HEK293 (cell line): Measurements from ENCODE around the gene HOXC5.

Experiments
- CTCF ChIA-PET: fragments of 350-600 bp; formaldehyde crosslinking; extraction: SDS; loops from one replicate; lab custom pipeline; 2021; ENCODE audit warnings: antibody characterized with exemption; lab: Yijun Ruan, JAX
- POLR2A ChIA-PET: fragments of 300-600 bp; formaldehyde crosslinking; extraction: SDS; loops from one replicate; lab custom pipeline; 2020; ENCODE audit warnings: antibody characterized with exemption, inconsistent platforms; lab: Yijun Ruan, JAX
- H3K27ac ChIP-seq: fragments of 200-500 bp; sonication (Bioruptor generic); 2 replicates; pipeline ENCODE4 v1.5.1; 2014; ENCODE audit warnings: low read depth, low read length, control low read depth, inconsistent platforms; ENCODE audit errors: extremely low read depth
- H3K36me3 ChIP-seq, 2 experiments: fragments of 200-500 bp in 1 of 2; sonication (Bioruptor generic) in 1 of 2; 1 replicate in 1 of 2; 2 replicates in 1 of 2; pipeline ENCODE4 v1.5.1; 2014 to 2017; ENCODE audit warnings: inconsistent platforms in 2 of 2, low read length in 2 of 2; ENCODE audit not compliant: control insufficient read depth in 2 of 2, insufficient read depth in 1 of 2
- H3K4me1 ChIP-seq: fragments of 200-500 bp; sonication (Bioruptor generic); 2 replicates; pipeline ENCODE4 v1.5.1; 2014; ENCODE audit warnings: mild to moderate bottlenecking, low read length, inconsistent platforms; ENCODE audit not compliant: control insufficient read depth, insufficient read depth
- H3K4me3 ChIP-seq: 2 replicates; pipeline ENCODE4 v1.5.1; 2011; ENCODE audit warnings: low read depth, mild to moderate bottlenecking, control low read depth, low read length, moderate library complexity
- H3K9me3 ChIP-seq: fragments of 200-500 bp; sonication (Bioruptor generic); 2 replicates; pipeline ENCODE4 v1.5.1; 2014; ENCODE audit warnings: low read depth, low read length, inconsistent platforms; ENCODE audit not compliant: control insufficient read depth, insufficient read depth
- BCL11B ChIP-seq: fragments of 450-650 bp; formaldehyde crosslinking; IDR thresholded peaks from 2 replicates; pipeline ENCODE4 v1.5.1; 2016; ENCODE audit warnings: low read depth, missing biosample characterization, missing genetic modification characterization
- CTCF ChIP-seq: fragments of 450-650 bp; formaldehyde crosslinking; IDR thresholded peaks from 2 replicates; pipeline ENCODE4 v1.5.1; 2016; ENCODE audit warnings: missing biosample characterization, missing genetic modification characterization
- GLI2 ChIP-seq: fragments of 450-650 bp; formaldehyde crosslinking; IDR thresholded peaks from 2 replicates; pipeline ENCODE4; 2017; ENCODE audit warnings: missing biosample characterization, missing genetic modification characterization, low read depth, borderline replicate concordance
- HOXC10 ChIP-seq: sonication (generic); formaldehyde crosslinking; IDR thresholded peaks from 2 replicates; pipeline ENCODE4 v1.8.1; 2023; ENCODE audit warnings: mild to moderate bottlenecking, missing genetic modification reagents
- KLF17 ChIP-seq: fragments of 450-650 bp; formaldehyde crosslinking; IDR thresholded peaks from 2 replicates; pipeline ENCODE4 v1.5.1; 2016; ENCODE audit warnings: missing biosample characterization, missing genetic modification characterization
- MZF1 ChIP-seq: fragments of 450-650 bp; formaldehyde crosslinking; IDR thresholded peaks from 2 replicates; pipeline ENCODE4 v1.5.1; 2017; ENCODE audit warnings: missing biosample characterization, missing genetic modification characterization, borderline replicate concordance
- RBAK ChIP-seq: fragments of 450-650 bp; formaldehyde crosslinking; IDR thresholded peaks from 2 replicates; pipeline ENCODE4 v1.5.1; 2016; ENCODE audit warnings: missing biosample characterization, missing genetic modification characterization
- REST ChIP-seq: fragments of 450-650 bp; formaldehyde crosslinking; IDR thresholded peaks from 2 replicates; pipeline ENCODE4 v1.5.1; 2016; ENCODE audit warnings: missing biosample characterization, missing genetic modification characterization
- SP2 ChIP-seq: fragments of 450-650 bp; formaldehyde crosslinking; IDR thresholded peaks from 2 replicates; pipeline ENCODE4 v1.5.1; 2016; ENCODE audit warnings: missing biosample characterization, missing genetic modification characterization
- TRIM28 ChIP-seq: IDR thresholded peaks from 2 replicates; pipeline ENCODE4 v1.6.1; 2011; ENCODE audit warnings: low read length, control low read depth, borderline replicate concordance
- TSHZ1 ChIP-seq: fragments of 450-650 bp; formaldehyde crosslinking; IDR thresholded peaks from 2 replicates; pipeline ENCODE4 v1.5.1; 2016; ENCODE audit warnings: missing biosample characterization, missing genetic modification characterization, borderline replicate concordance
- ZBTB10 ChIP-seq: fragments of 450-650 bp; formaldehyde crosslinking; IDR thresholded peaks from 2 replicates; pipeline ENCODE4 v1.5.1; 2016; ENCODE audit warnings: missing biosample characterization, missing genetic modification characterization
- ZBTB17 ChIP-seq: fragments of 450-650 bp; formaldehyde crosslinking; IDR thresholded peaks from 2 replicates; pipeline ENCODE4 v1.5.1; 2016; ENCODE audit warnings: missing biosample characterization, missing genetic modification characterization
- ZBTB44 ChIP-seq: fragments of 450-650 bp; IDR thresholded peaks from 2 replicates; pipeline ENCODE4 v1.5.1; 2018; ENCODE audit warnings: missing biosample characterization, mild to moderate bottlenecking, missing genetic modification characterization
- ZBTB7A ChIP-seq: fragments of 450-650 bp; formaldehyde crosslinking; IDR thresholded peaks from 2 replicates; pipeline ENCODE4 v1.5.1; 2016; ENCODE audit warnings: low read depth, missing biosample characterization, missing genetic modification characterization
- ZNF214 ChIP-seq: fragments of 450-650 bp; formaldehyde crosslinking; IDR thresholded peaks from 2 replicates; pipeline ENCODE4 v1.5.1; 2017; ENCODE audit warnings: missing biosample characterization, mild to moderate bottlenecking, missing genetic modification characterization, borderline replicate concordance
- ZNF311 ChIP-seq: fragments of 450-650 bp; formaldehyde crosslinking; IDR thresholded peaks from 2 replicates; pipeline ENCODE4 v1.5.1; 2017; ENCODE audit warnings: missing biosample characterization, missing genetic modification characterization, borderline replicate concordance
- ZNF366 ChIP-seq: fragments of 450-650 bp; formaldehyde crosslinking; conservative IDR thresholded peaks from 2 replicates; pipeline ENCODE4 v1.5.1; 2016; ENCODE audit warnings: missing biosample characterization, missing genetic modification characterization
- ZNF473 ChIP-seq: fragments of 450-650 bp; formaldehyde crosslinking; IDR thresholded peaks from 2 replicates; pipeline ENCODE4 v1.5.1; 2017; ENCODE audit warnings: missing biosample characterization, missing genetic modification characterization
- ZNF549 ChIP-seq: fragments of 450-650 bp; IDR thresholded peaks from 2 replicates; pipeline ENCODE4 v1.5.1; 2018; ENCODE audit warnings: missing biosample characterization, missing genetic modification characterization, mild to moderate bottlenecking, inconsistent platforms, moderate library complexity
- ZNF600 ChIP-seq: fragments of 450-650 bp; formaldehyde crosslinking; IDR thresholded peaks from 2 replicates; pipeline ENCODE4 v1.5.1; 2016; ENCODE audit warnings: missing biosample characterization, missing genetic modification characterization
- ZNF677 ChIP-seq: fragments of 450-650 bp; IDR thresholded peaks from 2 replicates; pipeline ENCODE4 v1.5.0; 2018; ENCODE audit warnings: missing biosample characterization, mild to moderate bottlenecking, missing genetic modification characterization, moderate library complexity
- ZNF777 ChIP-seq: fragments of 450-650 bp; formaldehyde crosslinking; IDR thresholded peaks from 2 replicates; pipeline ENCODE4 v1.5.1; 2017; ENCODE audit warnings: missing biosample characterization, missing genetic modification characterization, borderline replicate concordance
- ZNF843 ChIP-seq: fragments of 450-650 bp; formaldehyde crosslinking; IDR thresholded peaks from 2 replicates; pipeline ENCODE4 v1.5.1; 2016; ENCODE audit warnings: missing biosample characterization, missing genetic modification characterization

Gene HOXC5

GRCh38 chr12:54003625-54004024 lies 29.2 kb upstream of the HOXC5 start:
- Histone ChIP-seq H3K36me3 (peaks cover 8 to 15% of the 10 kb centered on the region in 2 experiments; a peak in 2 of 3 replicates), H3K9me3 (no peaks in the 10 kb centered on the region), H3K27ac (no peak overlapping the region), H3K4me1 (peaks cover 36% of the 10 kb centered on the region), H3K4me3 (no peak overlapping the region)
- CTCF ChIA-PET = interaction anchor here (0.6 to 7.9 kb wide), 8 partner anchors 14 to 302 kb away, joined by 3 to 111 read pairs (median 29); partner anchors contain the start of gene HOXC10
- POLR2A ChIA-PET = interaction anchor here (0.8 kb wide), 1 partner anchor 14 kb away, joined by 3 read pairs; no protein-coding TSS in a partner anchor
- peak; percentile 54; the same call in 1 of the 2 replicates for TF ChIP-seq ZBTB17
- TF ChIP-seq ZBTB10 = no peak
- no peak for TF ChIP-seq ZNF777 (tag by site-specific recombination)
- TF ChIP-seq CTCF = no peak
- TF ChIP-seq ZNF311 (tag by site-specific recombination) = no peak
- no peak for TF ChIP-seq ZBTB7A
- TF ChIP-seq SP2 (tag by site-specific recombination) = no peak
- TF ChIP-seq TSHZ1 (tag by site-specific recombination) = no peak
- TF ChIP-seq ZNF549 = no peak
- TF ChIP-seq ZNF677 (tag by site-specific recombination) = no peak
- no peak for TF ChIP-seq ZNF473 (tag by site-specific recombination)
- TF ChIP-seq TRIM28 = no peak
- TF ChIP-seq HOXC10 (CRISPR knock-in tag) = no peak
- TF ChIP-seq ZNF366 (tag by site-specific recombination) = peak; percentile 94
- no peak for TF ChIP-seq RBAK (tag by site-specific recombination)
- no peak for TF ChIP-seq MZF1 (tag by site-specific recombination)
- TF ChIP-seq ZBTB44 (tag by site-specific recombination) = no peak
- no peak for TF ChIP-seq ZNF843 (tag by site-specific recombination)
- no peak for TF ChIP-seq REST
- TF ChIP-seq KLF17 (tag by site-specific recombination) = no peak
- TF ChIP-seq ZNF600 (tag by site-specific recombination) = peak; percentile 41; the same call in 1 of the 2 replicates
- TF ChIP-seq GLI2 (tag by site-specific recombination) = no peak
- no peak for TF ChIP-seq ZNF214 (tag by site-specific recombination)
- no peak for TF ChIP-seq BCL11B (tag by site-specific recombination)
